Measurements from ENCODE around the gene MS4A13.

DNA sequence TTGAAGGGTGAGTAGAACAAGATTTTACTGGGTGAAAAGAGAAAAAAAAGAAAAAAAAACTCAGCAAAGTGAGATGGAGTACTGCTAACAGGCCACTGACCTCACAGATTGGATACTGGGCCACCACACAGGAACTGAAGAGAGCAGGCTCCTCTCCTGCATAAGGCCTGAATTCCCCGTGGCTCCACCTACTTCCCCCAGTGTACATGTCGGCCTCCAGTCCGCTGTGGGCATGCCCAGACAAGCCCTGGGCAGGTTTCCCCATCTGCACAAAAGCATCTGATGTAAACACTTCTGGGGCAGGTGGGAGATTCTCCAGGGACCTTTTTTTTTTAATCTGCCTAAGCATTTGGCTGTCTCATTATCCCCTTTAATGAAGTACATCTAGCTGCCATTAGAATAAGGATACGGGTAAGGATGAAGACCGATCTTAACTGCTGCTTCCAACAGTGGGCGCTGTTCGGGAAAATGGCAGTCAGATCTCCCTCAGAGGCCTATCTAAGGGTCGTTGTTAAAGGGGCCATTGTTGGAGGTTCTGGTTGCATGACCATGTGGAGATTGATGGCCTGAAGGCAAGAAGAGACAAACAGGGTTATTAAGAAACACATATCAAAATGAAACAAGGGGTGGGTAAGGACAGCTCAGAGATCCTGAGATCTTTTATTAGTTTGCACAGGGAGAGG is 48.5 kb downstream of the MS4A13 start:
- TF ChIP-seq, protein P1, sequence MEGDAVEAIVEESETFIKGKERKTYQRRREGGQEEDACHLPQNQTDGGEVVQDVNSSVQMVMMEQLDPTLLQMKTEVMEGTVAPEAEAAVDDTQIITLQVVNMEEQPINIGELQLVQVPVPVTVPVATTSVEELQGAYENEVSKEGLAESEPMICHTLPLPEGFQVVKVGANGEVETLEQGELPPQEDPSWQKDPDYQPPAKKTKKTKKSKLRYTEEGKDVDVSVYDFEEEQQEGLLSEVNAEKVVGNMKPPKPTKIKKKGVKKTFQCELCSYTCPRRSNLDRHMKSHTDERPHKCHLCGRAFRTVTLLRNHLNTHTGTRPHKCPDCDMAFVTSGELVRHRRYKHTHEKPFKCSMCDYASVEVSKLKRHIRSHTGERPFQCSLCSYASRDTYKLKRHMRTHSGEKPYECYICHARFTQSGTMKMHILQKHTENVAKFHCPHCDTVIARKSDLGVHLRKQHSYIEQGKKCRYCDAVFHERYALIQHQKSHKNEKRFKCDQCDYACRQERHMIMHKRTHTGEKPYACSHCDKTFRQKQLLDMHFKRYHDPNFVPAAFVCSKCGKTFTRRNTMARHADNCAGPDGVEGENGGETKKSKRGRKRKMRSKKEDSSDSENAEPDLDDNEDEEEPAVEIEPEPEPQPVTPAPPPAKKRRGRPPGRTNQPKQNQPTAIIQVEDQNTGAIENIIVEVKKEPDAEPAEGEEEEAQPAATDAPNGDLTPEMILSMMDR (conservative IDR thresholded peaks at IDR 0.05; ENCODE audit: low read length): 0 out of 2 replicates have a peak, but pooled peaks have one; percentile 22
- no peak for TF ChIP-seq EZH2phosphoT487 (IDR thresholded peaks at IDR 0.05; ENCODE audit: borderline replicate concordance, low read depth, low read length)

All from OCI-LY7 (cell line).